Measurements from ENCODE around the gene CWC27.
A peak's percentile ranks its signal among the peaks of the same experiment; 100 is the strongest.

CWC27 gene

DNA sequence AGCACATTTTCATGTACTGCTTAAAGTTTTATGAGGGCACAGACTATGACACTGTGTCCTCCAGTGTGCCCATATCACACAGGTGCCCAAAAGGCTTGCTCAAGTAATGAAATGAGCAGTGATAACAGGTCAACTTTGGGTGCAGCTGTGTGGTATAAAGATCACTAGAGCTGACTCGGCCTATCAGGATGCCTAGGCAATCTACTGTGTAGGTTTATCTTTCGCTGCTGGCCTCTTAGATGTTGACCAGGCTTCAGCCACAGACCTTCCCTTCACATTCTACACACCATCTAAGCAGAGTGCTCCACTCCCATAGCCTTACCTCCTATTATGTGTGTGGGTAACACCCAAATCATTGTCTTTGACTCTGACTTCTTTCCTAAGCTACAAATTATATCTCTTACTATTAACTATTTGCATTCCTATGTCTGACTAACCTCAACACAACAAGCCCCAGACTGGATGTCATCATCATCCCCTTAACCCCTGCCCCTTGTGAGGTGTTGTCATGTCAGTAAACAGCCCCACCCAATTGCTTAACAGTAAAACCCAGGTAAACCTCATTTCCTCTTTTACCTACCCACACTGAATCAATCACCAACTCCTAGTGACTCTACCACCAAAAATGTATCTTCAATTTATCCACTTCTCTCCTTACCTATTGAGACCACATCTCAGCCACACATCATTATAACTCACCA, 2.8 kb upstream of the CWC27 start:
- TF ChIP-seq, protein P1, sequence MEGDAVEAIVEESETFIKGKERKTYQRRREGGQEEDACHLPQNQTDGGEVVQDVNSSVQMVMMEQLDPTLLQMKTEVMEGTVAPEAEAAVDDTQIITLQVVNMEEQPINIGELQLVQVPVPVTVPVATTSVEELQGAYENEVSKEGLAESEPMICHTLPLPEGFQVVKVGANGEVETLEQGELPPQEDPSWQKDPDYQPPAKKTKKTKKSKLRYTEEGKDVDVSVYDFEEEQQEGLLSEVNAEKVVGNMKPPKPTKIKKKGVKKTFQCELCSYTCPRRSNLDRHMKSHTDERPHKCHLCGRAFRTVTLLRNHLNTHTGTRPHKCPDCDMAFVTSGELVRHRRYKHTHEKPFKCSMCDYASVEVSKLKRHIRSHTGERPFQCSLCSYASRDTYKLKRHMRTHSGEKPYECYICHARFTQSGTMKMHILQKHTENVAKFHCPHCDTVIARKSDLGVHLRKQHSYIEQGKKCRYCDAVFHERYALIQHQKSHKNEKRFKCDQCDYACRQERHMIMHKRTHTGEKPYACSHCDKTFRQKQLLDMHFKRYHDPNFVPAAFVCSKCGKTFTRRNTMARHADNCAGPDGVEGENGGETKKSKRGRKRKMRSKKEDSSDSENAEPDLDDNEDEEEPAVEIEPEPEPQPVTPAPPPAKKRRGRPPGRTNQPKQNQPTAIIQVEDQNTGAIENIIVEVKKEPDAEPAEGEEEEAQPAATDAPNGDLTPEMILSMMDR (IDR thresholded peaks at IDR 0.05; ENCODE audit: low read depth, low read length) = no peak
- DNase-seq (ENCODE audit: low read depth in 2 of 2) = peak in 1 of 2 donors; percentile 48
- H3K4me3 ChIP-seq (replicated peaks in 1 of 2; ENCODE audit: low read depth in 2 of 2, low read length in 2 of 2) = no peak overlapping the region

- H3K4me3 ChIP-seq (replicated peaks in 1 of 2; ENCODE audit: low read depth in 2 of 2, low read length in 2 of 2) = peak overlapping the region; percentile 84 to 91
- TF ChIP-seq, protein P1 (IDR thresholded peaks at IDR 0.05; ENCODE audit: low read depth, low read length) = no peak
- no peak for DNase-seq (ENCODE audit: low read depth in 2 of 2)
Measured at GRCh38 chr5:64766941-64767340, 1.8 kb upstream of the CWC27 start.

- peak in 1 of 2 donors; percentile 49 for DNase-seq (ENCODE audit: low read depth in 2 of 2)
- peak overlapping the region; percentile 84 to 91 for H3K4me3 ChIP-seq (replicated peaks in 1 of 2; ENCODE audit: low read depth in 2 of 2, low read length in 2 of 2)
- TF ChIP-seq, protein P1 (IDR thresholded peaks at IDR 0.05; ENCODE audit: low read depth, low read length) = no peak
Measured at GRCh38 chr5:64767959-64768357, 772 bp upstream of the CWC27 start.

- TF ChIP-seq, protein P1 (IDR thresholded peaks at IDR 0.05; ENCODE audit: low read depth, low read length) = no peak
- DNase-seq (ENCODE audit: low read depth in 2 of 2) = no peak
- H3K4me3 ChIP-seq (replicated peaks in 1 of 2; ENCODE audit: low read depth in 2 of 2, low read length in 2 of 2) = peak overlapping the region; percentile 84 to 91
Measured at GRCh38 chr5:64769855-64770254, 1.1 kb downstream of the CWC27 start.

- no peak overlapping the region for H3K4me3 ChIP-seq (replicated peaks in 1 of 2; ENCODE audit: low read depth in 2 of 2, low read length in 2 of 2)
- no peak for DNase-seq (ENCODE audit: low read depth in 2 of 2)
- TF ChIP-seq, protein P1 (IDR thresholded peaks at IDR 0.05; ENCODE audit: low read depth, low read length) = no peak
Measured at GRCh38 chr5:64771736-64772135, 3.0 kb downstream of the CWC27 start.

GRCh38 chr5:64773533-64773932, 4.8 kb downstream of the CWC27 start:
- H3K4me3 ChIP-seq (replicated peaks in 1 of 2; ENCODE audit: low read depth in 2 of 2, low read length in 2 of 2) = no peak overlapping the region
- DNase-seq (ENCODE audit: low read depth in 2 of 2) = no peak
- TF ChIP-seq, protein P1 (IDR thresholded peaks at IDR 0.05; ENCODE audit: low read depth, low read length) = no peak

DNA sequence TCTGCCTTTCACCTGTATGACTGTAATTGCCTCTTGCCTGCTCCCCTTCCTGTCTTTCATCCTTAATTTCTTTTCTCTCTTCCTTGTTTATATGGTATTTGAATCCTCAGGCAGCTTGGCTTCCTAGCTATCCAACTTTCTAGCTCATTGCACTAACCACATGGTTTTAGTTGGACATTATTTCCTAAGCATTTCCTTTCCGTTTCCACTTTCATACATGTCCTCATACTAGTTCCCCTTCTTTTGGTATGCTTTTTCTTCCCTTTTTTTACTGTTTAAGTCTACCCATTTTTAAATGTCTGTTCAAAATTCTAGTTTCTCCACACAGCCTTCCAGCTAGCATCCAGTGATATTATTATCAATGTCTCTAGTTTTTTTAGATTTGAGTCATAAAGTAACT, 6.6 kb downstream of the CWC27 start:
- TF ChIP-seq, protein P1 (IDR thresholded peaks at IDR 0.05; ENCODE audit: low read depth, low read length) = no peak
- DNase-seq (ENCODE audit: low read depth in 2 of 2) = no peak
- H3K4me3 ChIP-seq (replicated peaks in 1 of 2; ENCODE audit: low read depth in 2 of 2, low read length in 2 of 2) = no peak overlapping the region
